Type B pancreatic cell (in vitro differentiated cells): ENCODE results near the gene PANX1. TPM values are rescaled to one million over a fixed set of nuclear protein-coding genes. Genes with fewer than 3 reads are reported as not detected.

Experiments used
- DNase-seq: peaks from one replicate; pipeline ENCODE4 v3.0.0; 2021; ENCODE audit warnings: mixed read lengths; ENCODE audit not compliant: unreplicated experiment; ENCODE audit errors: extremely low spot score
- H3K27ac Mint-ChIP-seq: 2 replicates; pipeline ENCODE4 v1.8.0; 2021; ENCODE audit warnings: mild to moderate bottlenecking, mixed read lengths
- H3K27me3 Mint-ChIP-seq: 2 replicates; pipeline ENCODE4 v1.8.0; 2021; ENCODE audit warnings: mixed read lengths
- H3K36me3 Mint-ChIP-seq: 2 replicates; pipeline ENCODE4 v1.8.0; 2021; ENCODE audit warnings: mixed read lengths
- H3K4me1 Mint-ChIP-seq: one replicate; pipeline ENCODE4 v1.8.0; 2021; ENCODE audit warnings: mixed read lengths; ENCODE audit not compliant: unreplicated experiment
- H3K4me3 Mint-ChIP-seq: 2 replicates; pipeline ENCODE4 v1.8.0; 2021; ENCODE audit warnings: mild to moderate bottlenecking, mixed read lengths
- H3K9me3 Mint-ChIP-seq: 2 replicates; pipeline ENCODE4 v1.8.0; 2021; ENCODE audit warnings: mixed read lengths
- long read RNA-seq: library from polyadenylated mRNA; unstranded; transcript quantifications from one replicate; pipeline ENCODE4 v2.0.0, GENCODE V29; 2020
- total RNA-seq: library from RNA; stranded (reverse); gene quantifications from 2 replicates; pipeline ENCODE4 v1.2.1, GENCODE V29; 2021; ENCODE audit warnings: low replicate concordance
- TF ChIP-seq, protein P1 (sequence below): fragments of 200-600 bp; sonication (generic); conservative IDR thresholded peaks from 2 replicates; pipeline ENCODE4 v1.5.0; 2021; ENCODE audit warnings: antibody characterized with exemption, mild to moderate bottlenecking

Gene PANX1, protein sequence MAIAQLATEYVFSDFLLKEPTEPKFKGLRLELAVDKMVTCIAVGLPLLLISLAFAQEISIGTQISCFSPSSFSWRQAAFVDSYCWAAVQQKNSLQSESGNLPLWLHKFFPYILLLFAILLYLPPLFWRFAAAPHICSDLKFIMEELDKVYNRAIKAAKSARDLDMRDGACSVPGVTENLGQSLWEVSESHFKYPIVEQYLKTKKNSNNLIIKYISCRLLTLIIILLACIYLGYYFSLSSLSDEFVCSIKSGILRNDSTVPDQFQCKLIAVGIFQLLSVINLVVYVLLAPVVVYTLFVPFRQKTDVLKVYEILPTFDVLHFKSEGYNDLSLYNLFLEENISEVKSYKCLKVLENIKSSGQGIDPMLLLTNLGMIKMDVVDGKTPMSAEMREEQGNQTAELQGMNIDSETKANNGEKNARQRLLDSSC
- total RNA-seq = 16.1 and 26.1 TPM in 2 replicates
- long read RNA-seq, transcript PANX1-201 (5 exons, 2,769 nt) = major isoform, 13 of 19 reads
- long read RNA-seq, partial matches to known transcripts = 4 of 19 reads
- long read RNA-seq, other reads (novel, unspliced or antisense) = 2 of 19 reads

DNA sequence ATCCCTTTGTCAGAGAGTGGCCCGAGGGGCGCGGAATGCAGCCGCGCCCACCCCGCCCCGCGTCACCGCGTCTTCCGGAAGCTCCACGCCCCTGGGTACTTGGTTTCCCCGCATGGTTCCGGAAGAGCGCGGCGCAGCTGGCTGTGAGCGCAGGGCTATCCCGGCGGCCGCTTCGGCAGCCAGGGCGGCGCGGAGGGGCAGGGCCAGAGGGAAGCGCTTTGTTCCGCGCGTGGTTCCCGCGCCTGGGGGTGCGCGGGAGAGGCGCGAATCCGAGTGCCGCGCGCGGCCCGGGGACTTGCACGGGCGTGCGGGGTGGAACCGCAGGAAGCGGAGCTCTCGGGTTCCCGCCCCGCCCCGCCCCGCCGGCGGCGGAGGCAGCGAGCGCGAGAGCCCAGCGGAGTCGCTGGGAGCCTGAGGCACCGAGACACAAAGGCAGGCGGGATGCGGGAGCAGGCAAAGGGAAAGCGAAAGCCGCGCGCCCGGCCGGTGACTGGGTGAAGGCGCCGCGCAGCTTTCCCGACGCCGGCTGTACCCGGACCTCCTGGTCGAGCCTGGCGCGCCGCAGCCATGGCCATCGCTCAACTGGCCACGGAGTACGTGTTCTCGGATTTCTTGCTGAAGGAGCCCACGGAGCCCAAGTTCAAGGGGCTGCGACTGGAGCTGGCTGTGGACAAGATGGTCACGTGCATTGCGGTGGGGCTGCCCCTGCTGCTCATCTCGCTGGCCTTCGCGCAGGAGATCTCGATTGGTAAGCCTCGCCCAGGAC is at the start of gene PANX1:
Gene PANX1, plus strand, starts transcription at position 96 of the 766 bp plus-strand sequence. Its CDS starts 472 bp downstream, at position 568.
- no peaks in the 10 kb centered on the region for H3K9me3 Mint-ChIP-seq
- peak; percentile 86 for DNase-seq
- no peak within 1 kb of the TSS for H3K4me3 Mint-ChIP-seq
- peak within 1 kb of the TSS; percentile 98 for H3K27ac Mint-ChIP-seq
- H3K4me1 Mint-ChIP-seq = peaks cover 22% of the 10 kb centered on the region
- H3K36me3 Mint-ChIP-seq = peaks cover 5% of the 10 kb centered on the region
- TF ChIP-seq, protein P1, sequence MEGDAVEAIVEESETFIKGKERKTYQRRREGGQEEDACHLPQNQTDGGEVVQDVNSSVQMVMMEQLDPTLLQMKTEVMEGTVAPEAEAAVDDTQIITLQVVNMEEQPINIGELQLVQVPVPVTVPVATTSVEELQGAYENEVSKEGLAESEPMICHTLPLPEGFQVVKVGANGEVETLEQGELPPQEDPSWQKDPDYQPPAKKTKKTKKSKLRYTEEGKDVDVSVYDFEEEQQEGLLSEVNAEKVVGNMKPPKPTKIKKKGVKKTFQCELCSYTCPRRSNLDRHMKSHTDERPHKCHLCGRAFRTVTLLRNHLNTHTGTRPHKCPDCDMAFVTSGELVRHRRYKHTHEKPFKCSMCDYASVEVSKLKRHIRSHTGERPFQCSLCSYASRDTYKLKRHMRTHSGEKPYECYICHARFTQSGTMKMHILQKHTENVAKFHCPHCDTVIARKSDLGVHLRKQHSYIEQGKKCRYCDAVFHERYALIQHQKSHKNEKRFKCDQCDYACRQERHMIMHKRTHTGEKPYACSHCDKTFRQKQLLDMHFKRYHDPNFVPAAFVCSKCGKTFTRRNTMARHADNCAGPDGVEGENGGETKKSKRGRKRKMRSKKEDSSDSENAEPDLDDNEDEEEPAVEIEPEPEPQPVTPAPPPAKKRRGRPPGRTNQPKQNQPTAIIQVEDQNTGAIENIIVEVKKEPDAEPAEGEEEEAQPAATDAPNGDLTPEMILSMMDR = peak; percentile 6
- H3K27me3 Mint-ChIP-seq = no peaks in the 10 kb centered on the region

DNA sequence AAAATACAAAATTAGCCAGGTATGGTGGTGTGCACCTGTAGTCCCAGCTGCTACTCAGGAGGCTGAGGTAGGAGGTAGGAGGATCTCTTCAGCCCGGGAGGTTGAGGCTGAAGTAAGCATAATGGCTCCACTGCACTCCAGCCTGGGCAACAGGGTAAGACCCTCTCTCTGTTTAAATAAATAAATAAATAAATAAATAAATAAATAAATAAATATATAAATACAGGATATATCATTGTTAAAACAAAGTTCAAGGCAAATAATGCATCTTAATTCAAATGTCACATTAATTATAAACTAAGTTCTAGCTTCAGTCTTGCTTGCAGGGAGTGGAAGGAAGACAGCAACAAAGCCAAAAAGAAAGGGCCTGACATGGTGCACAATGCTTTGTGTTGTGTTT is 44.5 kb upstream of the PANX1 start:
- Mint-ChIP-seq H3K4me3 (no peak overlapping the region), H3K36me3 (no peaks in the 10 kb centered on the region), H3K9me3 (no peaks in the 10 kb centered on the region), H3K27me3 (peaks cover 7% of the 10 kb centered on the region), H3K27ac (no peak overlapping the region), H3K4me1 (no peaks in the 10 kb centered on the region)
- DNase-seq = no peak
- TF ChIP-seq, protein P1 = no peak

DNA sequence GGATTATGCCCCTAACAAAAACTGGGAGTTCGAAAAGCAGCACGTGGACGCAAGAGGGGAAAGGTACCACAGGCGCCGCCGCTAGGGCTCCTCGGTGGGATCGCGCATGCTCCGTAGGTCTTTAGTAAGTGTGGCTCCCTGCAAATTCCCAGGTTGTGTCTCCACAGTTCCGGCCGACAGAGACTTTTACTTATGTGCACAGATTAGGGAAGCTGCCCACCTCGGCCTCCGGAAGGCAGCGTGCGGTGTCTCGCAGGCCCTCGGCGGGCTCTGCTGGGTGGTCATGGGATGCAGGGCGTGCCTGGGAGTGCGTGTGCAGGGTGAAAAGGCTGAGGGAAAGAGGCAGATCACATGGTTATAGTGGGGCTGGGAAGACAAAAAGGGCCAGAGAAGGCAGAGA is 39.7 kb upstream of the PANX1 start:
- H3K36me3 Mint-ChIP-seq = no peaks in the 10 kb centered on the region
- no peak overlapping the region for H3K27ac Mint-ChIP-seq
- TF ChIP-seq, protein P1 = no peak
- H3K4me3 Mint-ChIP-seq = no peak overlapping the region
- H3K9me3 Mint-ChIP-seq = no peaks in the 10 kb centered on the region
- no peak for DNase-seq
- H3K27me3 Mint-ChIP-seq = peaks cover 5% of the 10 kb centered on the region
- no peaks in the 10 kb centered on the region for H3K4me1 Mint-ChIP-seq

DNA sequence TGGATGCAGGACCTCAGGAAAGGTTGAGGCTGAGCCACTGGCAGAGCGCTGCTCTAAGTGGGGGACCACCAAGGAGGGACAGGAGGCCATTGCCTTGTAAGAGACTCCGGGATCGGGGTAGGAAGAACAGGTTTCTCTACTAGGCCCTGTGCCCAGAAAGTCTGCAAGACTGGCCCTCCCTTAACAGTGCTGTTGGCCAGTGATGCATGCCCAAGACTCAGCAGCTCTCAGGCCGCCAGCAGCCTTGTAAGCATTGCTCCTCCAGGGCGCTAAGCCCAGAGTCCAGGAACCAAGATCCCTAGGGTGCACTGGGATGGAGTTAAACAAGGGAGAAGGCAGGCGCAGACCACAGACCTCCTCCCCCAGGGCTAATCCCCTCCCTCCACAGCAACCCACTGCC is 39.3 kb upstream of the PANX1 start:
- H3K27ac Mint-ChIP-seq = no peak overlapping the region
- H3K4me3 Mint-ChIP-seq = no peak overlapping the region

DNA sequence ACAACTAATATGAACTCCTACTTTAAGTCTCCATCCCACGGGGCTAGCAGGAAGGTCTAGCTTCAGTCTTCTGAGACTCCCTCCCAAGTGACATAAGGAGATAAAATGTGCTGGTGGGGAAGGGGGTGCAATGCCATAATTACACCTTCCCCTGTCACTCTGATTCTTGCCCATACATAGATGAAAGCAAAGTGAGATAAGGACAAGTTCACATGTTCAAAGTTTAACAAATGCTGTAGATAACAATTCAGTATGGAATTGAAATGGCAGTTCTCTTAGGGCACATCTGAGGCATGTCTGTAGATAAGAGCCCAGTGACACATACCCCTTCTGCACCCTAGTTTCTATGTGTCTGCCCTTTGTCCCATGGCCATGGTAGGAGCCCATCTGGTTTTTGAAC is 38.2 kb upstream of the PANX1 start:
- no peak for DNase-seq
- Mint-ChIP-seq H3K27ac (no peak overlapping the region), H3K9me3 (no peaks in the 10 kb centered on the region), H3K4me3 (no peak overlapping the region), H3K27me3 (peaks cover 5% of the 10 kb centered on the region), H3K36me3 (no peaks in the 10 kb centered on the region), H3K4me1 (no peaks in the 10 kb centered on the region)
- TF ChIP-seq, protein P1 = no peak

More for the DNA sequence above, 39.3 kb upstream of the PANX1 start:
- no peaks in the 10 kb centered on the region for H3K4me1 Mint-ChIP-seq
- H3K27me3 Mint-ChIP-seq = peaks cover 5% of the 10 kb centered on the region
- H3K9me3 Mint-ChIP-seq = no peaks in the 10 kb centered on the region
- TF ChIP-seq, protein P1 = no peak
- no peaks in the 10 kb centered on the region for H3K36me3 Mint-ChIP-seq
- no peak for DNase-seq
